GM15510 (cell line): ENCODE results near the gene ATP2B1.

ENCODE experiments used
- POLR2A ChIP-seq: IDR thresholded peaks from 3 replicates; pipeline ENCODE4 v1.6.1; 2011; ENCODE audit warnings: borderline replicate concordance; ENCODE audit not compliant: insufficient read length; ENCODE audit errors: extremely low read depth

Gene ATP2B1

DNA sequence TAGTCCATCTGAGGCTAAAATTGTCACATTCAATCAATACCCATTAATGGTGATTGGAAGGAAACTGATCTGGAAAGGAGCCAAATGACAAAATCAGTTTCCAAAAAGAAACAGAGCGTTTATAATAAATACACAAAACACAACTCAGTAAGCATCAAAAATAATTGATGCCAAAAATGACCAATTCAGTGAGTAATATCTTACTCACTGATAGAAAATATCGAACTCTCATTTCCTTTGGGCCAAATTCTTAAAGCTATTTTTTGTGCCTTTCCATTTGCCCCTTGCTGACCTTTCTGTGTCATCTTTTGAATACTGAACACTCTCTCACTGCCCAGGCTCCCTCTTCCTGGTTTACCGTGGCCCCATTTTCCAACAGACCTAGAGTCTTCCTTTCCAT, 22.5 kb upstream of the ATP2B1 start:
- TF ChIP-seq POLR2A = no peak

DNA sequence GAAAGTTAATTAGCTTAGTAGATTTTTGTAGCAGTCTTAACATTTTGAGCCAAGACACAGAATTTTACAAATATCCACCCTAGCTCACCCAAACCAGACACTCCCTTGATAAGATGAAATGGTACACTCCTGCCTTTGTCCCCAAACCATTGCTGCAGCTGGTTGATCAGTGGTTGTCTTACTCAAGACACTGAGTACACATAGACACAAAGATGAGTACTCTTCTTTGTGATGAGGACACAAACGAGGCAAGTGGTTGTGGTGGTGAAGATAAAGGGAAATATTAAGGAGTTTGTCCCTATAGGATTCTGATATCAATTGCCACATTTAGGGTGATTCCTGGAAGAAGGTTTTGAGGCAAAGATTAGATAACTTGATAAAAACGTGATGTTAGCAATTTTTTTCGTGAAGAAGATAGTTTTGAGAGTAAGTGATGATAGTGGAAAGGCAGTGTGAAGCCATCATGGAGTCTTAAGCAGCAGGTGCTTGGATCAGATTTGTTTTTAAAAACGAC, 21.4 kb upstream of the ATP2B1 start:
- TF ChIP-seq POLR2A = no peak

DNA sequence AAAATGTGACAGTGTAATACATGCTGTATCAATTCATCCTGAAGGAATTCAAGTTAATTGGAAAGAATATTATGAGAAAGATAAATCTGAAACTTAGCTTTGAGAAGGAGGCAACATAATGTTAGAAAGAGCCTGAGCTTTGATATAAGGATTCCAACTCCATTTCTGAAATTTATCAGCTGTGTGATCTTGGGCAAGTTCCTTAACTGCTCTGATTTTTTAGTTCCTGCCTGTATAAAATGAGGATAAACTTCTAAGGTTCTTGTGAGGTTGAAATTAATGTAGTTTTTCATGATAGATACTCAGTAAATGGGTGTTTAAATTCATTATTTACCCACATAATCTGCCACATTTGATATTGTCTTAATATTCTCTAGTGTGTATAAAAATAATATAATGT, 14.6 kb upstream of the ATP2B1 start:
- TF ChIP-seq POLR2A = no peak

DNA sequence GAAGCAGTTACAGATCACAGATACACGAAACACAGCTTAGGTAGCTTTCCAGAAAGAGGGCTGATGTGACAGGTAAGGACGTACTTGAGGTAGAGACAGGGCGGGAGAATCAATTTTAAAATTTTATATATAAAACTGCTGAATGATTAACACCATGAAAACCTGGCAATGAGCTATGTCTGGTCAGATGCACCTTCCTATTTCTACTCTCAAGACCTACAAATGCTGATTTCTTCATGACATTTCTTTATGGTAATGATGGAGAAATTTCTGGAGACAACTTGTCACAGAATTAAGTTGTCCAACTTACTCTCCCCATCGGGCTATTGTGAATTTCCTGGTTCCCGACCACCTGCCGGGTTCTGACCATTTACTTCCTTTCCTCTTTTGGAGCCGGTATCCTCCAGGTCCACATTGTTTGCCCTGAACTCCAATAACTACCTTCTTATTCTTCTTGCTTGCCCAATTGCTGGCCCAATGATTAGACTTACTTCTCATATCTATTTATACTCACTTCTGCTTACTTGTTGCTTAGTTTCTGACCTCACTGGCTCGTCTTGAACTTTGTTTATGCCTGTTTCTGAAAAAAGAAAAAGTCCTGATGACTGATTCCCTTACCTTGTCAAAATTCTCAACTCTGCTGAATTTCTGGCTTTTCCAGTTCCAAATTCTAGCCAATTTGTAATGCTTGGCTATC, 12.8 kb upstream of the ATP2B1 start:
- no peak for TF ChIP-seq POLR2A

DNA sequence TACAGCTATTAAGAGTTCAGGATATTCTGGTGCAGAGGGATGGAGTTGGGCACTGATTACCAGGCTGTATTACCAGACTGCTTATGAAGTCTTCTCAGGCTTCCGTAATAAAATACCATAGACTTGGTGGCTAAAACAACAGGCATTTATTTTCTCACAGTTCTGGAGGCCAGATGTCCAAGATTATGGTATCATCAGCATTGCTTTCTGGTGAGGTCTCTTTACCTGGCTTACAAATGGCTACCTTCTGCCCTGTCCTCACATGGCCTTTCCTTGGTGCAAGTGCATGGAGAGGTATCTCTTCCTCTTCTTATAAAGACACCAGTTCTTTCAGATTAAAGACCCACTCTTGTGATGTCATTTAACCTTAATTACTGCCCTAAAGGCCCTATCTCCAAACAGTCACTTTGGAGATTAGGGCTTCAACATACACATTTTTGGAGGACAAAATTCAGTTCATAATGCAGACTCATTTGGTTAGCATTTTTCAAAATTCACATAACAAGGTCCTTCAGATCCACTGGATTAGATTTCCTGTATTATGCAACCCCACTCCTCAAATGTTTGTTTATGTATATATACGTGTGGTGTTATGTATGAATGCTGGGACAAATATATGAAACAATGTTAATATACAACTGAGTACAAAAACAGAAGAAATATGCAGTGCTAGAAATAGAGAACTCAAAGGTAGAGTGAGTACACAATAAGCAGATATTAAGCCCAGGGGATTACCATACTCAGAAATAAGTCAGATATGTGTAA, 9.3 kb upstream of the ATP2B1 start:
- TF ChIP-seq POLR2A = no peak

DNA sequence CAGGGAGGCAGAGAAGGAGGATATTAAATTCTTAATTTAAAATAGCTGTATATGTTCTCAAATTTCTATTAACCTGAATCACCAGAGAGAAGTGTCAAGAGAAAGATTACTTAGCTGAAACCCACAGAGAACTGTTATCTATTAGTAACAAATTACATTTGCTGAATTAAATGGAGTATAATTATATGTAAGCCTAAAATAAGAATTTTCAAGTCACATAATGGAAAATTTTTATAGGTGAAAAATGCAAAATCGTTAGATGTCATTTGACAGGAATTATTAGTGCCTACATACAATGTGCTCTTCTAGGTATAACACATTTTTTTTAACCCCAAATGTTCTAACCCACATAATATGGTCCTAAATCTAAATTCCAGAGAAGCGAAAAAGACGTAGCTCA, 4.1 kb upstream of the ATP2B1 start:
- TF ChIP-seq POLR2A = no peak

DNA sequence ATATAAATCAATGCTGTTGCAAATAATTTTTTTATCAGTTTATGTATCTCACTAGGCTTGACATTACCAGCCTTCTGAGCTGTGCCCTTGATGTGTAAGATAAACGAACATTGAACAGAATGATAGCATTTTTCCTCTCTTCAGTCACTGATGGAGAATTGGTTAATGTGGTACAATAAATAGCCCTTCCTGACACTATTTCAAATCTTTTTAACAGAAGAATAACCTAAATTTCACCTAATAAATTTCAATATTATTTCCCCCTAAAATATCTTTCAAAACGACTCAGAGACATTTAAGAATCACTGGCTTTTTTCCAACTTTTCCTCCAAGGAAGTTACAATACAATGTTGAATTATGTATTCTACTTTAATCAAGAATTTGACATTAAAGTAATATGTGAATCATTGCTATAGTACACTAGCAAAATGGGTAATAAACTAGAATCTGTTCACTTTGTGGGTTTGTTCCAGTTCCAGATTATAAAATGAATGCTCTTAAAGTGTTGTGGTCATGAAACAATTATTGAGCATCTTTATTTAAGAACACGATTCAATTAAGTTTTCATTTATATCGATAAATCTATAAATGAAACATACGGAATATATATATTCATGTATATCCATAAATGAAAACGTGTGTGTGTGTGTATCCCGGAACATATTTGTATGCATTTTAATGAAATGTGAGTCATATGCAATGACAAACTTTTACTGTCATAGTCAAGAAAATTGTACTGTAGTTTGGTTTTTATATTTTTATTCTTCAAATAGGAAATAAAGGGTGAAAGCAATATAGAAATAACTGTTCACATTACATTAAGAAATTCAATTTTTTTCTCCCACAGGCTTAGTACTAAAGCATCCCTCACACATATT, 2.5 kb upstream of the ATP2B1 start:
- no peak for TF ChIP-seq POLR2A

DNA sequence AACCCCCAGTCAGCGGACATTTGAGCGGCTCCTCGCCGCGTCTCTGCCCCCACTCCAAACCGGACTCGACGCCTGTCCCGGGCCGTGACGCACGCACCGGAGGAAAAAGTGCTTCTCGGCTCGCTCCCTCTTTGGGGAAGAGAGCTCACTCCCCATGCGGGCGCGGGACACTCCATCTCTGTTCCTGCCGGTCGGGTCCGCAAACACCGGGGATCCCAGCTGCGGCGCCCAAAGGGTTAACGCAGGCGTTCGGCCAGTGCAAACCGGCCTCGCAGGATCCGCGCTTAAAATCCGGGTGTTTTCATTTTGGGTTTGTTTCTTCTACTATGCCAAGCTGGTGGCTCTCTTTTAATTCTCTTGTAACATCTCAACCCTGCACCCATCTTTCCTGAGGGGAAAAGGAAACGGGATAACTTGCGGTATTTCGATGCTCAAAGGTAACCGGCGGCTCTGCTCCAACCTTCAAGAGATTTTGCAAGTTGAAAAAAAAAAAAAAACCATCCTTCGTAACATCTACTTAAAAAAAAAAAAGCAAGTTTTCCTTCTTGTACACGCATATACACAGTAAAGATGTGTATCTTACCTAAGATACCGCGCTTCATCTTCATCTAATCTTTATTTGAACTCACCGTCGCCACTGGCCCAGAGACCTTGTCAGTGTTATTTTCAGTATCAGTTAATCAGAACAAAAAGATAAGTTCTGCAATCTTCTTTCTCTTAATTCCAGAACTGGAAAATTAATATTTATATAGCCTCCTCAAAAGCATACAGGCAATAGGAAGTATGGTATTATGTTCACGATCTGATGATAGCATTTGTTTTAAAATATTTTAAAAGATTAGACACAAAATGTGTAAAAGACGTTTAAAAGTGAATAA, 1.6 kb upstream of the ATP2B1 start:
- TF ChIP-seq POLR2A = no peak

DNA sequence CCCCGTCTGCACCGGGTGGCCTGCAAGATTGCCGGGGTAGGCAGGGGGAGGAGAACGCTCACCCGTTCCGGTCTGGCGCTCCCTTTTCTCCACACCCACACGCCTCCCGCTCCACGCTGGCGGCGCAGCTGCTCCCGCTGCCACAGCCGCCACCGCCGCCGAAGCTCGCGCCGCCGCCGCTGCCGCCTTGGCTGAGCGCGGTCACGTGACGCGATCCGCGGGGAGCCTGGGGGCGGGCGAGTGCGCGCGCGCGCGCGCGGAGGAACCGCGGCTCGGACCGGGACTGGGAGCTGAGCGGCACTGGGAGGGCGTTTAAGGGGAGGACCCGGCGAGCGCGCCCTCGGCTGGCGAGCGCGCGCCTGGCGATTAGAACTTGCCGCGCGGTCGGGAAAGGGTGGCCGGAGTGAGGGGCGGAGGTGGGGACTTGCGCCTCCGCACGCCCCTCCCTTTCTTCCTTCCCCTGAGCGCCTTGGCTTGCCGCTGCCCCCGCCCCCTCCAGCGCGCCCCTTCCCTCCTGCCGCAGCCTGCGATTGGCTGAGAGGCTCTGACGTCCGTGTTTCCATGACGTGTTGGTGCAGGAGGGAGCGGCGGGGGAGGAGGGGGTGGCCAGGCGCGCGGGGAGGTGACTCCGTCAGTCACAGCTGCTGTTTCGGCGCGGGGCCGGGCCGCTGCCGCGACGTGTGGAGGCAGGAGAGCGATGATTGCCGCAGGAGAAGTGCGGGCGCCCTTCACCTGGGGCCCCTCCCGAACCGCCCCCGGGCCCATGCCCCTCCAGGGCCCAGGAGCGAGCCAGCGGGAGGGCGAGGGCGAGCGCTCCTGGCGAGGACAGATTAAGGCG, 738 bp upstream of the ATP2B1 start:
- TF ChIP-seq POLR2A = peak; percentile 95

DNA sequence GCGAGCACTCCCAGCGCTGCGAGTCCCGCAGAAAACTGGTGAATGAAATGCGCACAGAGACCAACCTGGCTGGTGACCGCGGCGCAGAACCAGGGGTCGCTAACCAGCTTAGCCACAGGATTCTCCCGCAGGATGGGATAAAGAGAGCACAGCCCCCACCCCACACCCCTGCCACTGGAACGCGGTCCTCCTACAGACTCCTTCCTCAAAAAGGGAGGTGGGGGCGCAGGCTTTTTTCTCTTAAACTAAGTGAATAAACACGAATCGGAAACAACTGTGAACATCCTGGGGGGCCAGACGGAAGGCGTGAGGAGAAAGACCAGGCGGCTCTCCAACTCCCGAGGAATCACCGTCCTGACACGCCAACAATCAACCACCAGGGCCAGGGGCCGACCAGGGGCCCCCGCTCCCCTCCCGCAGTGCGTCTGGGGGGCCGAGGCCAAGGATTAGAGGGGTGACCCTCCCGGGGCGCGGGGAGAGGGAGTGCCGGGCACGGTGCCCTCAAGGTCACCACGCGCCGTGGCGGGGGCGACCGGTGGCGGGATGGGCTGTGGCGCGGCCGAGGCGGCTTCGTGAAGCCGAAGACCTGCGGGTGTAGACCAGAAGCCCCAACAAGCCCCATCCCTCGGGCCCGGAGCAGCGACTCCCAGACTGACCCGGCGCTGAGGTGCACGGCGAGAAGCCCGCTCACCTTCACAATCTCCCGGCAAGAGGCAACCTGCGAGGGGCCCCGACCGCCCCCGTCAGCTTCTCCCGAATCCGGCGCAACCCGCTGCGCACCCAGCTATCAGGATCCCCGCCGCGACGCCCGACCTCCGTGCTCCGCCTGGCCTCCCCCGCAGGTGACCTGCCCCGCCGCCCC, 704 bp downstream of the ATP2B1 start:
- TF ChIP-seq POLR2A = no peak

DNA sequence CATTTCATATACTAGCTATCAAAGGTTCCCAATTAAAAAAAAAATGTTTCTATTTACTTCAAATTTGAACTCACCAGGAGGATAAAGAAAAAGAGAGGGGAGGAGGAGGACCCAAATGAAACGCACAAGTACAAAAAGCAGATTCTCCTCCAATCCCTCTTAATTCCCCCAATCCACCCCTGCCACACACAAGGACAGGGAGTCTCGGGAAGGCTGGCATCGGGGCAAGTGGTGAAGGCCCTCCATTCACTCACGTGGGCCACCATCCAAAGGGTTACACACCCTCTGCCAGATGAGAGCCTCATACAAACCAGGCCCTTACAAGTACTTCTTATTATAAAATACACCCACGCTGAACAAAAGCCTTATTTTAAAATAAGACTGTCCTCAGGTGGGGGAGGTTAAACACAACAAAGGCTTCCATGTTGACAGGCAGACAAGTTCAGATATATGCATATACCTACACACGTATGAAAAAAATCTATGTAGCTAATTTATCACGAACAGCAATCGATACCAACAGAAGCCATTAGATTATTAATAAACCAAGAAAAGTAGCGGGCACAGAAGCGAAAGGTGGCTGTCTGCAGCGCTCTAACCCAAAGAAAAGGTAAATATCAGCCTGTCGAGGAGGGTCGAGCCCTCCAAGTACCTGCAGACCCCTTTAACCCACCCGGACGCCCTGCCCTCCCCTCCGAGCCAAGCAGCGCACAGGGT, 1.5 kb downstream of the ATP2B1 start:
- TF ChIP-seq POLR2A = no peak

DNA sequence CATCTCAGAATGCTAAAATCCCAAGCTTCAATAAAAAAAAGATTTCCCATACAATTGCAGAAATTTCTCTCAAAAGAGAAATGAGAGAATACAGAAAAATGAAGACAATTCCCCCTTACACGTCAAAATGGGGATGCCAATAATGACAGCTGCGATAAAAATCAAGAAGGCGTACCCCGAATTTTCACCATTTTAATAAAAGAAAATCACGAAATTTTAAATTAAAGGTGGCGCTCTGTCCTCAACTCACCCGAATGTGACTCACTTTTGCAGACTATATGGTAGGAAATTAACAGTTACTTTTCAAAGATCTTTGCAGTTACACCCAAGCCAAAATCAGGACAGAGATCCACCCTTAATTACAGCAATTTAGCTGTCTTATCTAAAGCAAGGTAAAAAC, 2.1 kb downstream of the ATP2B1 start:
- TF ChIP-seq POLR2A = no peak

DNA sequence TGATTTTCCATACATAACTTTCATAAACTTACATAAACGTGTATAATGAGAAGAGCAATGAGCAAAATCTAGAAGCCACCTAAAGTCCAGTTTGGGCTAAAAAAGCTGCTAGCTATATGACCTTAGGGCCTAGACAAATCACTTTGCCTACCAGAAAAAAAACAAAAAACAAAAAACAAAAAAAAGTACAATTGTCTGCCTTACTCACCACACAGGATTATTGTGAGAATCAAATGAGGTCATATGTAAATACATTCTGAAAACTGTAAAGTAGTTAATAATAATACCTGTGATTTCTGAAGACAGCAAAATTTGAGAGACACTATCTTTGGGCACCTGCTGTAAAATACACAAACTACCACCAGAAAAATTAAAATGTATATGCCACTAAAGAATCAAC, 4.2 kb downstream of the ATP2B1 start:
- no peak for TF ChIP-seq POLR2A

DNA sequence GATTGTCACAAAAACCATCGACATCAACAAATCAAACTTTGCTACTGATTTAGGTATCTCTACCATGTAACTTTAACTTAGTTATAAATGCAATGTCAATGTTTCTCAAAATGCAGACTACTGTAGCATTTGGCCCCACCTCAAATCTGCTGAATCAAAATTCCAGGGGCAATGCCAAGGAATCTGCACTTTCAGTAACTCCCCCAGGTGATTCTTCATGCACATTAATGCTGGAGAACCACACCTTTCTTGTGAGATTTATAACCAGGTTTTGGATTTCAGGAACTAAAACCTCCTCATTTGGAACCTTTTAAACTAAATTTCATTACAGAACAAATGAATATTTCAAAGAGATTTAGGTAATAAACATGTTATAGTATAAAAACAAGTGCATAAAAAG, 4.9 kb downstream of the ATP2B1 start:
- TF ChIP-seq POLR2A = no peak
